Activated CD8-positive, alpha-beta memory T cell treated with anti-CD3 and anti-CD28 coated beads, Interleukin-2, amount 10 ng/mL, durations not matched to agents 7 days and 5 days (primary cell): ENCODE data around the gene MEIKIN. TPM values are rescaled to one million over a fixed set of nuclear protein-coding genes. Genes with fewer than 3 reads are reported as not detected.

Experiments used
- ATAC-seq: fragments of 150-1000 bp; cut with Tn5 transposase; one replicate; pipeline ENCODE4 v1.10.0; 2021; ENCODE audit warnings: moderate library complexity
- CTCF ChIA-PET: fragments of 350-600 bp; sonication (Branson Sonifier 250); formaldehyde crosslinking; loops from one replicate; lab custom pipeline; 2021; ENCODE audit warnings: antibody characterized with exemption; lab: Charles Lee
- DNase-seq: peaks from one replicate; pipeline ENCODE4 v3.0.0-alpha.2; 2020
- H3K27ac Mint-ChIP-seq: one replicate; pipeline ENCODE4 v1.8.0; 2021; ENCODE audit warnings: mild to moderate bottlenecking, mixed read lengths
- H3K27me3 Mint-ChIP-seq: one replicate; pipeline ENCODE4 v1.8.0; 2021; ENCODE audit warnings: mixed read lengths
- H3K36me3 Mint-ChIP-seq: one replicate; pipeline ENCODE4 v1.8.0; 2021; ENCODE audit warnings: mild to moderate bottlenecking, mixed read lengths
- H3K4me1 Mint-ChIP-seq: one replicate; pipeline ENCODE4 v1.8.0; 2021; ENCODE audit warnings: mixed read lengths
- H3K4me3 Mint-ChIP-seq: one replicate; pipeline ENCODE4 v1.8.0; 2021; ENCODE audit warnings: mild to moderate bottlenecking, moderate library complexity, mixed read lengths
- H3K9me3 Mint-ChIP-seq: one replicate; pipeline ENCODE4 v1.8.0; 2022; ENCODE audit warnings: low read depth, mixed read lengths
- total RNA-seq, 2 experiments: library from RNA; stranded (reverse); gene quantifications; one replicate each; pipeline ENCODE4 v1.2.3, GENCODE V29; 2021

Gene MEIKIN, protein sequence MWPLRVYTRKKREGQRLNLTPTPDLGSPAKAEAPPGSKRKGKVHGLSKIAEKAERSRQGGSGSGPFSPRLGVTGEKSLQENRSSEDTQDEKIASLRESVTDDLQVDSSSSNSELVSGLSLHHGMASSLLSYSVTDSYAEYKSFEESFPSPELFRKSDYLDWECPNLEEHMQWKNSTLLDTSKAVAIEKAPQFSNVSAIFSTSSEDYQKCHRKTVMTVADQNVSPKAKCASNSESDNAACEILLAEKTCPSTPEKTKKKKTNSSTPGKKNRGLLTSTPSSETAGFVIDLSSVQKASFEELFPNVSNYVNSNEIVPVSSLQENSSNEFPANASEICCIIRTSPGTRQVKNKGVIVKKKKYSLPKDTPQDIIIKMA
- total RNA-seq, result not detected

DNA sequence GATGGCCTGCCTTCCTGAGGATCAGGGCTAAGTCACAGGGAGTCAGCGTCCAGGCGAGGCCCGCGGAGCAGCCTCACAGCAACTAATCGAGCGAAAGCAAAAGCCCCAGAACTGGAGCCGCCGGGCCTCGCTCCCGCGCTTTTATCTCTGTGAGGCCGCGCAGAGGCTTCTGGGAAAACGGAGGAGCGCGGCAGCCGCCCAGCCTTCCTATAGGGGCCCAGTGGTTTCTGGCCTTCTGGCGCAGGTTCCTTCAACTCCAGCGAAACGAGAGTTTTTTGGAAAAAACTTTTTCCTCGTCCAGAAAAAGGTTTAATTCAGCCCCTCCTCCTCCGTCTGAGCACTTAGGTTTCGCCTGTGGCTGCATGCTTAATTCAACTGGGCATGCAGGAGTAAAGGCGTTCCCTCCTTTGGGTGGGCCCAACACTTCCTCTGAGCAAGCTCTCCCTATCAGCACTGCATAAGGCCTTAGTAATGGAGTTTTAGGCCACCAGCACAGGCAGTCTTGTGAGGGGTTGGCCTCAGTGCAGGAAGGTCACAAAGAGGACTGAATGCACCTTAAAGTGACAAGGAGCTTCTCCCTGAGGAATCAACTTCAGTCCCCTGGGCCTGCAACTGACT lies at the start of gene MEIKIN:
TSS of gene MEIKIN (minus strand) at position 113 of the 618 bp plus-strand sequence. CDS start 158 bp downstream, outside the sequence.
- CTCF ChIA-PET, result no interaction called here
- H3K4me3 Mint-ChIP-seq, result no peak within 1 kb of the TSS
- no peak within 1 kb of the TSS for H3K27ac Mint-ChIP-seq
- DNase-seq (no peak), ATAC-seq (no peak)
- no peaks in the 10 kb centered on the region for H3K36me3 Mint-ChIP-seq
- H3K4me1 Mint-ChIP-seq, result no peaks in the 10 kb centered on the region
- H3K27me3 Mint-ChIP-seq, result peaks cover 3% of the 10 kb centered on the region
- no peaks in the 10 kb centered on the region for H3K9me3 Mint-ChIP-seq

- no peak overlapping the region for H3K27ac Mint-ChIP-seq
- CTCF ChIA-PET, result no interaction called here
- no peaks in the 10 kb centered on the region for H3K36me3 Mint-ChIP-seq
- H3K9me3 Mint-ChIP-seq, result no peaks in the 10 kb centered on the region
- no peak for ATAC-seq
- DNase-seq, result no peak
- H3K27me3 Mint-ChIP-seq, result peaks cover 3% of the 10 kb centered on the region
- H3K4me1 Mint-ChIP-seq, result peaks cover 22% of the 10 kb centered on the region
- H3K4me3 Mint-ChIP-seq, result no peak overlapping the region
These were observed 49.2 kb upstream of the MEIKIN start for GRCh38 chr5:131994533-131995226.

- CTCF ChIA-PET, result interaction anchor here (1.0 to 4.5 kb wide), 2 partner anchors 12 to 405 kb away, joined by 3 to 18 read pairs; no protein-coding TSS in a partner anchor
- H3K4me1 Mint-ChIP-seq, result peaks cover 20% of the 10 kb centered on the region
- H3K27ac Mint-ChIP-seq, result no peak overlapping the region
- H3K36me3 Mint-ChIP-seq, result no peaks in the 10 kb centered on the region
- no peak overlapping the region for H3K4me3 Mint-ChIP-seq
- peaks cover 3% of the 10 kb centered on the region for H3K27me3 Mint-ChIP-seq
- H3K9me3 Mint-ChIP-seq, result no peaks in the 10 kb centered on the region
- DNase-seq (no peak), ATAC-seq (no peak)
These were observed 48.6 kb upstream of the MEIKIN start for GRCh38 chr5:131994090-131994489.

DNA sequence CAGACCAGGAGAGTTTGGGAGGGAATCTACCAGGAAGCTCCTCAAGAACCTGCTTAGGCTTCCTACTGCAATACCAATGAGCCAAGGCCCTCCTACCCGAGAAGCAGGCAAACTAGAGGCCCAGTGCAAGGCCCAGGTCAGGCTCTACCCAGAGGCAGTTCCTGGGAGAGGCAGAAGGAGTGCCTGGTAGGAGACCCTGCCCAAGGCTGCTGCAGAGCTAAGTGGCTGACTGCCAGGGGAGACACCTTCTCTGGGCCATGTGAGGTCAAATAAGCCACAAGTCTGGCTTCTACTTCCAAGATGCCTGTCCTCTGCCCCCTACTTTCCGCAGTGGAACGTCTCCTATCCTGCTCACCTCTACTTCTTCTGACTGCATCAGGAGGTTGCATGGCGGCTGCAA lies 48.2 kb upstream of the MEIKIN start:
- Mint-ChIP-seq H3K9me3 (no peaks in the 10 kb centered on the region), H3K4me3 (no peak overlapping the region), H3K36me3 (no peaks in the 10 kb centered on the region), H3K4me1 (peaks cover 17% of the 10 kb centered on the region), H3K27me3 (peaks cover 3% of the 10 kb centered on the region), H3K27ac (no peak overlapping the region)
- ATAC-seq, result no peak
- DNase-seq, result no peak
- CTCF ChIA-PET, result interaction anchor here (1.0 to 4.5 kb wide), 2 partner anchors 13 to 404 kb away, joined by 3 to 18 read pairs; no protein-coding TSS in a partner anchor

- DNase-seq (no peak), ATAC-seq (no peak)
- H3K27ac Mint-ChIP-seq, result no peak overlapping the region
- peaks cover 3% of the 10 kb centered on the region for H3K27me3 Mint-ChIP-seq
- no peaks in the 10 kb centered on the region for H3K36me3 Mint-ChIP-seq
- CTCF ChIA-PET, result interaction anchor here (1.1 to 4.5 kb wide), 2 partner anchors 14 to 570 kb away, joined by 3 to 18 read pairs; no protein-coding TSS in a partner anchor
- no peak overlapping the region for H3K4me3 Mint-ChIP-seq
- no peaks in the 10 kb centered on the region for H3K9me3 Mint-ChIP-seq
- H3K4me1 Mint-ChIP-seq, result peaks cover 11% of the 10 kb centered on the region
These were observed 46.9 kb upstream of the MEIKIN start for GRCh38 chr5:131992370-131992769.

- ATAC-seq (no peak), DNase-seq (no peak)
- no peak overlapping the region for H3K4me3 Mint-ChIP-seq
- H3K4me1 Mint-ChIP-seq, result peaks cover 5% of the 10 kb centered on the region
- H3K27me3 Mint-ChIP-seq, result peaks cover 3% of the 10 kb centered on the region
- H3K36me3 Mint-ChIP-seq, result no peaks in the 10 kb centered on the region
- no peak overlapping the region for H3K27ac Mint-ChIP-seq
- CTCF ChIA-PET, result interaction anchor here (1.1 to 4.5 kb wide), 2 partner anchors 15 to 569 kb away, joined by 3 to 18 read pairs; no protein-coding TSS in a partner anchor
- no peaks in the 10 kb centered on the region for H3K9me3 Mint-ChIP-seq
These were observed 46.3 kb upstream of the MEIKIN start for GRCh38 chr5:131991593-131992324.

DNA sequence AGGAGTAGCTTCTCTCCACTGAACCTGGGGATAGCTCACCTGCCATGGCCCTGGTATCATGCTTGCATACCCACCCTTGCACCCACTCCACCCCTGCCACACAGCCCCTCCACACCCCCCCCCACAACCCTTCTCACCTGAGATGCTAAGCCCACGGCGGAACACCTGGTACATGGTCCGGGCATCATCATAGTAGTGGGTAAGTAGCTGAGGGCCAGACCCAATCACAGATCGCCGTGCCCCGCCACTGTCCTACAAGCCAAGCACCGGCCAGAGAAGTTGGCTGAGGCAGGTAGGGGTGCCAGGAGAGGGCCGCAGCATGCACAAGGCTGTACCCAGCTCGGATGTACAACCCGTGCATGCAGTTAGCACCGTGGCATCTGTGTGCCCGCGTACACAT lies 45.3 kb upstream of the MEIKIN start:
- Mint-ChIP-seq H3K36me3 (no peaks in the 10 kb centered on the region), H3K27me3 (peaks cover 3% of the 10 kb centered on the region), H3K4me1 (no peaks in the 10 kb centered on the region), H3K27ac (no peak overlapping the region), H3K9me3 (no peaks in the 10 kb centered on the region), H3K4me3 (no peak overlapping the region)
- DNase-seq (no peak), ATAC-seq (no peak)
- CTCF ChIA-PET, result interaction anchor here (4.5 kb wide), 1 partner anchor 16 kb away, joined by 18 read pairs; no protein-coding TSS in a partner anchor

GRCh38 chr5:131988601-131989000 lies 43.1 kb upstream of the MEIKIN start:
- Mint-ChIP-seq H3K36me3 (no peaks in the 10 kb centered on the region), H3K27ac (no peak overlapping the region), H3K4me3 (no peak overlapping the region), H3K9me3 (no peaks in the 10 kb centered on the region), H3K27me3 (peaks cover 3% of the 10 kb centered on the region), H3K4me1 (peaks cover 4% of the 10 kb centered on the region)
- CTCF ChIA-PET, result no interaction called here
- ATAC-seq, result no peak
- no peak for DNase-seq

DNA sequence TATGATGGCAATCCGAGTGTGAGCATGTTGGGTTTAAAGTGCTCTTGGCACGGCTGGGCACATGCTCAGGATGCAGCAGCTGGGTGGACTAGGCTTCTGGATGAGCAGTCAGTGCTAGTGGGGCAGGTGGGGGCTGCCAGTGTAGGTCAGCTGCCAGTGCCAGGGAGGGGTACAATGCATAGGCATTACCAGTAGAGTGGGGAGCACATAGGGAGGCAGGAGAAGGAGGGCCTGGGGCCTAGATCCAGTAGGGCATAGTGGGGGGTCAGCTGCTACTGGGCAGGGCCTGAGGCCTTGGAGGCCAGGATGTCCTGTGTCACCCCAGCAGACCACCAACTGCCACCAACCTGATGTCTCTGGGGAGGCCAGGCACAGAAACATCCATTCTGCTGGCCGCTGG lies 41.8 kb upstream of the MEIKIN start:
- Mint-ChIP-seq H3K36me3 (no peaks in the 10 kb centered on the region), H3K27ac (no peak overlapping the region), H3K9me3 (no peaks in the 10 kb centered on the region), H3K4me1 (peaks cover 14% of the 10 kb centered on the region), H3K4me3 (no peak overlapping the region), H3K27me3 (no peaks in the 10 kb centered on the region)
- CTCF ChIA-PET, result interaction anchor here (1.1 kb wide), 1 partner anchor 9 kb away, joined by 3 read pairs; no protein-coding TSS in a partner anchor
- no peak for ATAC-seq
- DNase-seq, result no peak

GRCh38 chr5:131986161-131986912 lies 40.9 kb upstream of the MEIKIN start:
- H3K27me3 Mint-ChIP-seq, result no peaks in the 10 kb centered on the region
- H3K36me3 Mint-ChIP-seq, result no peaks in the 10 kb centered on the region
- CTCF ChIA-PET, result interaction anchor here (0.7 to 1.1 kb wide), 4 partner anchors 10 to 176 kb away, joined by 3 read pairs; no protein-coding TSS in a partner anchor
- DNase-seq, result no peak
- no peak overlapping the region for H3K4me3 Mint-ChIP-seq
- peaks cover 14% of the 10 kb centered on the region for H3K4me1 Mint-ChIP-seq
- no peaks in the 10 kb centered on the region for H3K9me3 Mint-ChIP-seq
- H3K27ac Mint-ChIP-seq, result no peak overlapping the region
- ATAC-seq, result no peak

DNA sequence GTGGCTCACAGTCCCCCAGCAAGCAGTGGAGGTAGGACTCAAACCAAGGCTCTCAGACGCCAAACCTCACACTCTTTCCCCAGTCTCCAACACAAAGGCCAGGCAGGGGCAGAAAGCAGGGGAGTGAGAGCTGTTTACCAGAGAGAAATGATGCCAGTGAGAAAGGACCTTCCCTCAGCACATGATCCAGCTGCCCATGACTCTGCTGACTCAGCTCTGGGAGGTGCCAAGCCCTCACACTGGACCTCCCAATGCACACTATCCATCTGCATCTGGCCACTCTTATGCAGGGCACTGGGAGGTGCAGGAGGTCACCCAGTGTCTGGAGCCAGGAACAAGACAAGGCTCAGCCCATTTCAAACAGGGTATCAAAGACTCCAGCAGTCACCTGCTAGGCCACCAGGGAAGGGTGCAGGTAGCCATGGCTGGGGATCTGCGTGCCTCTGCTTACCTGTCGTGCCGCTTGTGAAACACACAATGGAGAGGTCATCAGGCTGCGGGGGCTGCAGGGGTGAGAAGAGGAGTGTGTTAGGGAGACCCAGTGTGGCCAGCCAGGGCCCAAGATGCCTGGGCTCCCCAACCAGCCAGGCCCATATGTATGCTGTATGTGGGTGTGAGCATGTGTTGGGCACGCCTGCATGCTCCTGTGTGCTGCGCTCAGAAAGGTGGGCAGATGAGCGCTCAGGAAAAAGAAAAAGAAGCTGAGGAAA lies 39.6 kb upstream of the MEIKIN start:
- ATAC-seq, result no peak
- H3K27me3 Mint-ChIP-seq, result no peaks in the 10 kb centered on the region
- no peak overlapping the region for H3K27ac Mint-ChIP-seq
- CTCF ChIA-PET, result interaction anchor here (0.7 to 1.0 kb wide), 2 partner anchors 23 to 41 kb away, joined by 3 read pairs; no protein-coding TSS in a partner anchor
- no peaks in the 10 kb centered on the region for H3K9me3 Mint-ChIP-seq
- H3K4me1 Mint-ChIP-seq, result peaks cover 14% of the 10 kb centered on the region
- H3K36me3 Mint-ChIP-seq, result no peaks in the 10 kb centered on the region
- no peak for DNase-seq
- H3K4me3 Mint-ChIP-seq, result no peak overlapping the region
